PC-3 (cell line): ENCODE data around the gene IFFO2.

ENCODE experiments used
- CTCF ChIP-seq: fragments of 300-600 bp; sonication (generic); conservative IDR thresholded peaks from 2 replicates; pipeline ENCODE4 v1.5.1; 2017; ENCODE audit warnings: antibody characterized with exemption, low read depth, mild to moderate bottlenecking, low read length
- EZH2 ChIP-seq: fragments of 300-600 bp; sonication (generic); IDR thresholded peaks from one replicate; pipeline ENCODE4 v1.6.1; 2017; ENCODE audit warnings: antibody characterized with exemption, mild to moderate bottlenecking, low read length; ENCODE audit not compliant: unreplicated experiment
- EZH2phosphoT487 ChIP-seq: fragments of 300-600 bp; sonication (generic); IDR thresholded peaks from 2 replicates; pipeline ENCODE4 v1.6.1; 2018; ENCODE audit warnings: mild to moderate bottlenecking, antibody characterized with exemption, low read length, borderline replicate concordance

GRCh38 chr1:18940303-18941020 lies 16.0 kb downstream of the IFFO2 start:
- TF ChIP-seq EZH2phosphoT487 (no peak), CTCF (no peak), EZH2 (no peak)
